HG03571 (cell line): ENCODE results near the gene MICAL2.
"Not testable (repeated sequence)": the region's sequence is repeated elsewhere in the genome, so short reads cannot be mapped to it uniquely, and the experiment has no call there.

ENCODE experiments used
- ATAC-seq: cut with Tn5 transposase; IDR thresholded peaks from one replicate; pipeline ENCODE4 v1.9.1; 2021; ENCODE audit not compliant: unreplicated experiment

Gene MICAL2

DNA sequence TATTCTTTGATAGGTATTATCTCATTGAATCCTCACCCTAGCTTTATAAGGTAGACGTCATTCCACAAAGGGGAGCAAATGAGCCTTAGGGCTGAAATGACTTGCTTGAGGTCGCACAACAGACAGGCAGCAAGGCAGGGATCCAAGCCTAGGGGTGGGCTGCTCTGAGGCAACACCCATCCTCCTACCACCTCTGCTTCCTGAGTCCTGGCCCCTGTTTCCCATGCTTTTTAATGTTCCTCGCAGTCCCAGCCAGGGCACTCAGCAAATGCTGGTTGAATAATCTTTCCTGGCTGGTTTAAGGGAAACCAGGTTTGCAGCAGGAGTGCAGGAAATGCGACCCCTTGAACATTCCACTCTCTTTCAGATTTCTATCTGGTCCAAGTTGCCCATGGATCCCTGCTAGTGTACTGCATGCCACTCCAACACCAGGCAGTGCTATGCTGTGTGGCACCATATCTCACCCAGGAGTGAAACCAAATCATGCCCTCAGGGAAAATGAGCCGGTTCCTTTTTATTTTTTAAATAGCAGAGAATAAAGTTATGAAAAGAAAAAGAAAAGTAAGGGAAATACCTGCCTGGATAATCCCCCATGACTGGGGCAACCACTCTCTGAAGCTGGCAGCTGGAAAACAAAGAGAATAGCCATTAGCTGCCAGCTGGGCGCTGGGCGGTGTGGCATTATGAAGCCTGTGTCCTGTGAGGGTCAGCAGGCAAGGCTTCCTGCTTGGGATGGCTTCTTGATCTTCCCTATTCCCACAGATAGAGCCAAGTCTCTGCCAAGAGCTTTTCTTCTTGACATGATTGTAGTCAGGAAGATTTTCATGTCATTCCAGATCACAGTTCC, 21.8 kb downstream of the MICAL2 start:
- no peak for ATAC-seq

DNA sequence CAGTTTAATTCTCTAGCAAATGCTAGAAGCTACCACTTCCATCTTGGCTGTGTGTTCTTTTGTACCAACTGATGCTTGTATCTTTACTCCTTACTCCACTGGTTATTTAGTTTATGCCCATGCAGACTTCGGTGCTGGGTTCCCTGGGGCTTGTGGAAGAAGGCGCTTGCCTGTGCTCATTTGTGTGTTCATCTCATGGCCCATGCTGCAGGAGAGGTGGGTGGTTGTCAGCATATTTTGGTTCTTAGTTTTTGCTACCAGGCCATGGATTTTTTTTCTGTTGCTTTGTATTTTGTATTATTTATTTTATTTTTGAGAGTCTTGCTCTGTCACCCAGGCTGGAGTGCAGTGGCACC, 22.4 kb downstream of the MICAL2 start:
- ATAC-seq = no peak

DNA sequence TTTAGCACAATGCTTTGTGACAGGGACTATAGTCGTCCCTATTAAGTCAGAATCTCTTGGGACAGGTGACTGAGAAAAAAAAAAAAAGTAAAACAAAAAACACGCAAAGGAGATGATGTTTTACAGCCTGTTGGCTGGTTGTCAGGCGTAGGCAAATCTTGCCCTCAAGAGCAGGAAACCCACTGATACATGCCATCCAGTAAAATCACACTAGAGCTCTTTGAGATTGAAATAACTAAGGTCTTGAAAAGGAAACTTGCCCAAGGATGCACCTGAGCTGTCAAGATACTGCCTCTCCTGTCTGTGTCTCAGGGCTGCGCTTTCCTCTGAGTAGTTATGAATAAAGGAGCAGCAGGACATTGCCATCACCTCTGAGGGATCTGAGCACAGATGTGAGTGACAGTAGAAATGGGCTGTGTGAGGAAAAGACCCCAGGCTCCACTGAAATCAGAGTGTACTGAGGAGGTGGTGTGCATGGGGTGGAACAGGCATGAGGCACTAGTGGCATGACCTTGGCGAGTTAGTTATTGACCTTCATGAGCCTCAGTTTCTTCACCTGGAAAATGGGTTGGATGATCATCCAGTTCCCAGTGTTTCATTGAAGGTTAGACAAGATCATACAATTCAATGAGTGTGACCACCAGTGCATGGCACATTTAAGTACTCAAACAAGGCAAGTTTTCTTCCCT, 23.3 kb downstream of the MICAL2 start:
- no peak for ATAC-seq

DNA sequence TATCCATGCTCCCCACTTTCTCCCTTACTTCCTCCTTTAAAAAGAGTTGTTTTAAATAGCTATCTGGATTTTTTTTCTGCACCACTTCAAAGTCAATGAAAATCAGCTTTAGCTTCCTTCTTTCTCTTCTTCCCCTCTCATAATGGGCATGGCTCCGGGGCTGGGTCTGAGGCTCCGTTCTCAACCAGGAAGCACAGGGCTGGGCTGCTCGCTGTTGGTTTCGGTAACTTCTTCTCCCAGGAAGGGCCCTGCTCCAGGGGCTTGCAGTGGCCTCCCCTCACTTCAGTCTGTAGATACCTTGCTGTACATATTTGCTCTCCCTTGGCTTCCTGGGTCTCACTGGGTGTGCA, 23.8 kb downstream of the MICAL2 start:
- ATAC-seq = no peak

DNA sequence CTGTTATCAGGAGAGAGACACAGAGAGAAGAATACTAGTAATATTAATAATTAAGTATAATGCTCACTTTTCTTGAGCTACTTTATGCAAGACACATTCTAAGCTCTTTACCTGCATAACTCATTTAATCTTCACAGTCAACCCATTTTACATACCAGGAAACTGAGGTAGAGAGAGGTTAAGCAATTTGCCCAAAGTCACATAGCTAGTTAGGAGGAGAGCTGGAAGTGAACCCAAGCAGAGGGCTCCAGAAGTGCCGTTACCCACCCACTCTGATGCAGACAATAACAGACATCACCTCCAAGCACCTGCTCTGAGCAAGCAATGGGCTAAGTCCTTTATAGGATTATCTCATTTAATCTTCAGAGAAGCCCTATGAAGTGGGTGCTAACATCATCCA, 24.8 kb downstream of the MICAL2 start:
- ATAC-seq = no peak

DNA sequence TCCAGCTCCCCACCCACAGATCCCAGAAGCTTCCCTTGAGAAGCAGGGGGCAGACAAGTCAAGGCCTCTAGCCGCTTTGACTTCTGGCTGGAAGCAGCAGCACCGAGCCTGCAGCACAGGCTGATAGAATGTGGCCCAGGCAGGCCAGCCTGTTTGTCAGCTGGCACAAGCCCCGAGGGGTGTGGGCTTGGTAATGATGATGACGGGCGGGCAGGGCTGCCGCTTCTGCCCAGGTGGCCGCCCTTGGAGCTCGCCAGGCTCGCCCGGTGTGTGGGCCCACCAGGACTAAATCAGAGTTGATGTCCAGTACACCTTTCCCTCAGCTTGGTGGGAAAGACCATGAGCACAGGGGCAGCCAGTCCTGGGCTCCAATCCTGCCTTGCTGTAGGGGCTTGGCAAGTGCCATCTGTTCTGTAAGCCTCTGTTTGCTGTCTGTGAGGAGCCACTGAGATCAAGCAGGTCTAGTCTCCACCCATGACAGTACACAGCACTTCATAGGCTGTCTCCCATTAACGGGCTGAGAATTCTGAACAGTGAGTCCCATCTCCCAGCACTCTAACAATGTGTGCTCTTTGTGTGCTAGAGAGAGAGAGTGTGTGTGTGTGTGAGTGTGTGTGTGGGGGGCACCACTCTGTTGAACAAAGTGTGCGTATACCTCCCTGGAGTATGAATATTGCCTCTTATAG, 26.8 kb downstream of the MICAL2 start:
- no peak for ATAC-seq

DNA sequence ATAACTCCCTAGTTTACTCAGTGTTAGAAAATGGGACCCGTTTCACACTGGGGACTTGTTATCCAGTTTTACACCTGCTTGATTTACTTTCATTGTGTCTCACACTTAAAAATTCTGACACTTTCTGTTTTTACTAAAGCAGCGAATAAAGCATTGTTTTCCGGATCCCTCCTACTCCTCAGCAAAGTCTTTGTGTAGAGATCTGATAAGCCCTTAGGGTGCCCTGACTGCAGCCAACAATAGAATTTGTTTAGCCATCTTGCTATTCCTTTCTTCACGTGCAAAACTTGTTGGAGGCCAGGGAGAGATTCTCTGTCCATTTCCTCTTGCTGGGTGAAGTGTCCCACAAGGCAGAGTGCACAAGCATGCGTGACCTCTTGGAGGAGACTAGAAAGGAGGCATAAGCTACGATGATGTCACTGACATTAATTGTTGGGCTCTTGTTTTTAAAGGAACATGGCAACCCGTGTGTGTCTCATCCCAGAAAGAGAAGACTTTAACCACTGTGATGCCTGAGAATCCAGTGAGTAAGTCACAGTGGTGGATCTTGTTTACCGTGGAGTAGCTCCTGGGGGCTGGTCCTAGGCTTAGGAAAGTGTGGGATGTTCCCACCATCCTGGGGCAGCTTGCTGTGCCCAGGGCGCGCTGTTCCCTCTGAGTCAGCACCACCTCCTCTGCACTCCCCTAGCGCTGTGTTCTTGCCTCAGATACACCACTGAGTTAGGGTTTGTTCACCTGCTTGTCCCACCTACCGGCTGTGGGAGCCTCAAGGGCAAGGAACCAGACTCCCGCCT, 27.7 kb downstream of the MICAL2 start:
- ATAC-seq = no peak

DNA sequence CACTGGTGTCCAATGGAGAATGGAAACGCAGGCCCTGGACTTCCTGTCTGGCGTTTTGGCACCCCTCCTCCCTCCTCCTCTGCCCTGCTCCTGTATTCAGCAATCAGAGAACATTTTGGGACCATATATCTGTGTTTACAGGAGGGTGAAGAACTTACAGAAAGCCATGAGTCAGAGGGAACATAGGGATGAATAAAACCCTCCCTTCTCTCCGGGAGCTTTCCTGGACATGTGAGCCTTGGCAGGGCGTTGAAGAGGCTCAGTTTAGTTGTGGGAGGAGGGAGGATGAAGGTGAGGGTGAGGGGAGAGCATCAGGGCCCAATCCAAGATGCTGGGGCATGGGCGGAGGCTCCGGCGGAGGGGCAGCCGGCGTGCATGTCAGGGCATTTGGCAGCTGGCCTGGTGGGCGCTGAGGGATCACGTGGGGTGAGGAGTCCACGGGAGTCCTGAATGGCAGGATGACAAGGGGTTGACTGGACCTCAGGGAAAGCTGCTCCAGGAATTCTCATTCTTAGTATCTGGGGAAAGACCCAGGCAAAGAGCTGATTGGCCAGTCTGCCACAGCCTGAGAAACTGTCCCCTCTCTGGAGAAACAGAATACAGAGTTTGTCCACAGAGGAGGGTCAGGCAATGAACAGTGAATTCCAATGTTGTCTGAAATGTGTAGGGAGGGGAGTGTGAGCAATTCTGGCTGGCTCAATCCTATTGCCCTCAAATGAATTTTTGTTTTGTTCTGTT, 28.9 kb downstream of the MICAL2 start:
- no peak for ATAC-seq

DNA sequence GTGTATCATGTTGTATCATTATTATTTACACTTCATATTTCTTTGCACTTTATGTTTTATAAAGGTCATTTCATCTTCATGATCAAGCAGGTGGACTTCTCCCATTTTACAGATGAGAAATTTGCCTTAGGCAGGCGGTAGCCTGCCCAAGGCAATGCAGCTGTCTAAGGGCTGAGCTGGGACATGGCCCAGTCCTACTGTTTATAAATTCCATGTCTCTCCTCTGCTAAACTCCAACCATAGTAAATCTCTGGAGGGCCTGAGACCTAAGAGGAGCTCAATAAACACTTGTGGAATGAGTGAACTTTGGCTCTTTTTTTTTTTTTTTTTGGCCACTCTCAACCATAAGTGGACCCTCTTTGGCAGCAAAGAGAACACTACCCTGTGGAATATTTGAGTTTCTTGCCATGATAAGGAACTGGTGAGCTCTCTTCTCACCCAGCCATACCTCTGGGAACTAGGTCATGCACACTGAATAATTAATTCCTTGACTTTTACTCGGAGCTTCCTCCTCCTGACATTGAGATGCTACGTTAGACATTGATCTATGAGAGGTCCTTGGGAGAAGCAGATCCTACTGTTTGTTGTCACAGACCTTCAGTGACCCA, 29.9 kb downstream of the MICAL2 start:
- no peak for ATAC-seq

DNA sequence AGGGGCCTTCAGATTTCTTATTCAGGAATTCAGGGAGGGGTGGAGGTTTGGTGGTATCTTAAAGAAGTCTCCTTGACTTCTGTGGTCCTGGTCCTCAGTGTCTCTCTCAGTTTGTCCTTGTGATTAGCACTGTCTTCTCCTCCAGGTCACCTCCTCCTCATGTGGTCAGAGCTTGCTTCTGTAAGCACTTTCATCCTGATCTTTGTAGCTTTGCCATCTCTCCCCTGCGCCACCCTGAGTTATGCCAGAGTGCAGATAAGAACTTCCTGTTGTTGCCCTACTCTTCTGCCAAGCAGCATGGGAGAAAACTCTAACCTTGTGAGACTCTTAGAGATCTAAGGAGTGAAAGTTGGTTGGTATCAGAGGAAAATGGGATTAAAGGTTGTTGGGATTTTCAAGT, 30.9 kb downstream of the MICAL2 start:
- no peak for ATAC-seq

DNA sequence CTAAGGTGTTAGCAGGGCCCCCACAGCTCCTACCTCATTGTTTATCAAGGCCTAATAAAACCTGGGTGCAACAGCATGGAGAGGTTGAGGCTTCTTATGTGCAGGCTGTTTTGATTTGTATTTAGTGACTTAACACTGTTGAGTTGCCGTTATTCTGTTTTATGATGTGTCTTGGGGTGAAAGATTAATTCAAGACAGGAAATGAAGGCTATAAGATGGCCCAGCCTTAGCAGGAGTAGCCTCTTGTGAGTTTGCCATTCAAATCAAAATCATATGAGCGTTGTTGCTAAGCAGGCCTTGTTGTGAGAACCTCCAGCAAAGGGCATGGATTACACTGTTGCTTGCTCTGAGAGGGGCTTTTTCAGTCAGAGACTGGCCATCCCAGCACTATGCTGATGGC, 31.8 kb downstream of the MICAL2 start:
- no peak for ATAC-seq

DNA sequence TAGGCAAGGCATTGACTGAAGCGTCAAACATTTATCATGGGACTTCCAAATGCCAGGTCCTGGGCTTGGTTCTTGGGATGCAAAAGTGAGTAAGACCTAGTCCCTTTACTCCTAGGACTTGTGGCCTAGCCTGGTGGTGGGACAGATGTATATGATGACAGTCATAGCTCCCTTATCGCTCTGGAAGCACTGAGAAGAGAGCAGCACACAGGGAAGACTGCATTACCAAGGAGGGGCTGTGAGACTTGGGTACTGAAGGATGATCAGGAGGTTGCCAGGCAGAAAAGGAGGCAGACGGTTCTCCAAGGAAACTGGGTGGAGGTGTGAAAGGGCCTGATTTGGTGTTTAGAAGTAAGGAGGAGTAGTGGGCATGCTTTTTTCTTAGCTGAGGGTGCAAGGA, 32.5 kb downstream of the MICAL2 start:
- no peak for ATAC-seq

DNA sequence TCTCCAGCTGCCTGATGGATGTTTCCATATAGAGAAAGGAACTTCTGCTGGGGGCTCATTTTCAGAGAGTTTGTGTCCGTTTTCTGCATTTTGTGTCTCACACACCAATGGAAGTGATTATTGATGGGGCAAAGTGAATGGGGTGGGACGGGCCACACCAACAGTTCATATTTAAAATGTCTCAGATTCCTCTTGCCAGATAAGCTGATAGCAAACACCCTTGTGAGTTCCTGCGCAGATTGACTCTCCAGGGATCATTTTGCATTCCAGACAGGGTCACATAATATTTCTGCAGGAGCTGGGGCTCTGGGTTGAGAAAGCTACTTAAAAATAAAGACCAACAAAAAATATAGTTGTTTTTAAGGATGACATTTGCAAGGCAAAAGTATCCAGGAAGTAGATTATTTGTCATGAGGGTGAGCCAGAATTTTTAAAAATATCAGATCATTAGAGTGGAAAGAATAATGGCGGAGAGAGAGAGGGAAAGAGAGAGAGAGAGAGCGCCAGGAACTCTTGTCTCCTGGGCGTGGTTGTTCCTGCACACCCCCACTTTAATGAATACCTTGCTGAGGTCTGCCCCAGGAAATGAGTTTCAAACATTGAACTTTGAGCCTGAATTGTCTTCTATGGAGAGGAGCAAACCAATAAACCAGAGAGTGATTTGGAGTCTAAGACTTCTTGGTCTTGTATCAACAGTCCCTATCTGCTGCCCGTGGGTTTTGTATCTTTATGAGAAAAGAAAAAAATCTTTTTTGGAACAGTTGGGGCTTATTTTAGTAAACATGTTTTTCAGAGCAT, 33.3 kb downstream of the MICAL2 start:
- no peak for ATAC-seq

DNA sequence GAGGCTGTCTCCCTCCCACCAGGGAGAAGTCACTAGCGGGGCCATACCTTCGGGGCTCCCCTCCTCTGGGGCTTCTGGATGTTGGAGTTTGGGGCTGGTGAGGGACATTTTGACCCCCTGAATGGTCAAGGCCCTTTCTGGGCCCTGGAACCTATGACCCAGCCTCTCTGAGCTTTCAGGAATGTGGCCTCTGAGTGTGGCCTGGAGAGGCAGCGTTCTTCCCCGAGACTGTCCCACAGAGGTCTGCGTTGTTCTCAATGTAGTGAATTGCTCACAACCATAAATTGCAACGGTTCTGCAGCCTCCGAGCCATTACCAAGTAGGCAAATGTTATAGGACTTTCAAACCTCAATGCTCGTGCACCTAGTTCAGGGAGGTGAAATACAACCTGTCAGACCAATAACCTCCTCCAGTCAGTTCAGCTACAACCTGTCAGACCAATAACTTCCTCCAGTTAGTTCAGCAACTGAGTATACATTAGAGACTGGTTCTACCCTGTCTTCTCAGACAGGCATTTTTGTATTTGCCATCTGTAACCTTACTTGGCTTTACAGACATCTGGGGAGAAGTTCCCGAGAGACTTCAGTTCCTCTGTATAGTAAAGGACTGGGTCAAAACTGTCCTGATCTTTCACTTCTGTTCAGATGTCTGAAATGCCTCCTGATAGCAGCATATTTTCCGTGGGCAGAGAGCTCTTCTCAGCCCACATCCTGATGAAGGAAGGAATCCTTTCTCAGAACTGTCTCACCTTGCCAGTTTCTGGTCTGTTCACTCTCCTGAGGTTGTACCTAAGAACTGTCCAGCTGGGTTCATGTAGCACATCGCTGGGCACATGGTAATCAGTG, 34.2 kb downstream of the MICAL2 start:
- no peak for ATAC-seq

DNA sequence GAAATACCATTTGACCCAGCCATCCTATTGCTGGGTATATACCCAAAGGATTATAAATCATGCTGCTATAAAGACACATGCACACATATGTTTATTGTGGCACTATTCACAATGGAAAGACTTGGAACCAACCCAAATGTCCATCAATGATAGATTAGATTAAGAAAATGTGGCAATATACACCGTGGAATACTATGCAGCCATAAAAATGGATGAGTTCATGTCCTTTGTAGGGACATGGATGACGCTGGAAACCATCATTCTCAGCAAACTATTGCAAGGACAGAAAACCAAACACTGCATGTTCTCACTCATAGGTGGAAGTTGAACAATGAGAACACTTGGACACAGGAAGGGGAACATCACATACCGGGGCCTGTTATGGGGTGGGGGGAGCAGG, 36.3 kb downstream of the MICAL2 start:
- not testable (repeated sequence) for ATAC-seq

DNA sequence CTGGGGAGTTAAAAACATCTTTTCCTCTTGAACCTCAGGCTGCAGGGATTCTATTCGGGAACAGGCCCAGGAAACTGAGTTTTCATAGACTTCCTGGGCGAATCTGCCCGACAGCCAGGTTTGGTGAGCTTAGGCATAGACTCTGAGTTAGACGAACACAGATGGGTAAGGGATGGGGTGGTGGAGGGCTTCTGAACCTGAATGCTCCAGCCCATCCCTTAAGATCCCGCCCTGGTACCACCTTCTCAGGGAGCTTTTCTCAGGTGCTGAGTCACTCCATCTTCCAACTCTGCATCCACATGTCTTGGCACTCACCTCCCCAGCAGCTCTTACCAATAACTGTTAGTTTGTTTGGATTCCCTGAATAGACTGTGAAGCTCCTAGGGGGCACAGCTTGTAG, 37.4 kb downstream of the MICAL2 start:
- ATAC-seq = no peak

DNA sequence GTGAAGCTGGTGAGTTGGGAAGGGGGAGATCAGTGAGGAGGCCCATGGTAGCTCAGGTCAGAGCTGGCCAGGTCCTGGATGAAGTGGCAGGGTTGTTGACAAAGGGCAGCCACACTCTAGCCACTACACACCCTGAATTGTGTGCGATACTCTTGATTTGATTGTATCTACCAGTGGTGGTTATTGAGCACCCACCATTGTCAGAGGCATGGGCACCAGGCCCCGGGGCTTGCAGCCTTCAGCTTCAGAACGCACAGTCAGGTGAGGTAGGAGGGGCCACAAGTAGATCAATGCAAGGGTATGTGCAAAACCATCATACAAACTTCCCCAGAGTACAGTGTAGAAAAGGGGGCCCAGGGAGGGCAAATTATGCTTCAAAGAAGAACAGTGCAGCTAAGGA, 38.1 kb downstream of the MICAL2 start:
- ATAC-seq = no peak

DNA sequence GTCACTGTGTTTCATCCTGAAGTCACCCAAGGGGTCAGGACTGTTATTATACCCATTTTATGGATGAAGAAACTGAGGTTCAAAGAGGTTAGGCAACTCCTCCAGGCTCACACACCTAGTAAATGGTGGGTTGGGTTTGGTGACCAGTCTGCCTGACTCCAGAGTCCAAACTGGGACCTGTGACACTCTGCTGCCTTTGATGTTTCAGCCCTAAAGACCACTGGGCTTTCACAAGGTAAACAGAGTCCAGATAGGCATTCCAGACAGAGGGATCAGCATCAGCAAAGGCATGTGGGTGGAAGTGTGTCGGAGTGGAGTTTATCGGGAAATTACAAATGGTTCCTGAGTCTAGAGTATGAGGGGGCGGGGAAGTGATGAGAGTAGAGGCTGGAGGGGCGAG, 38.5 kb downstream of the MICAL2 start:
- ATAC-seq = no peak
